Heart right ventricle (tissue), 16 donors: ENCODE results near the gene KRTAP4-8. TPM values are rescaled to one million over a fixed set of nuclear protein-coding genes. Genes with fewer than 3 reads are reported as not detected.
"Not testable (repeated sequence)": the region's sequence is repeated elsewhere in the genome, so short reads cannot be mapped to it uniquely, and the experiment has no call there.

Experiments
- ATAC-seq, 8 donors: fragments of 200-7000 bp; cut with Tn5 transposase; one replicate each; pipeline ENCODE4 v1.9.1; 2020; ENCODE audit warnings: mild to moderate bottlenecking in 8 of 8, moderate library complexity in 8 of 8, moderate number of reproducible peaks in 1 of 8
- DNase-seq, 2 donors: peaks; one replicate each; pipeline ENCODE4 v3.0.0-alpha.2; 2020
- H3K27ac ChIP-seq, 10 donors: fragments of 200-600 bp; sonication (generic) in 2 of 10; one replicate each; pipeline versions ENCODE4 v1.5.0 to v1.8.0; 2020 to 2022; ENCODE audit warnings: mild to moderate bottlenecking in 3 of 10
- H3K27me3 ChIP-seq, 7 donors: fragments of 200-600 bp; one replicate each; pipeline ENCODE4 v1.8.0; 2021 to 2022; ENCODE audit warnings: mild to moderate bottlenecking in 2 of 7
- H3K36me3 ChIP-seq, 9 donors: fragments of 200-600 bp; sonication (generic) in 1 of 9; one replicate each; pipeline versions ENCODE4 v1.5.0 to v1.8.0; 2020 to 2022; ENCODE audit warnings: mild to moderate bottlenecking in 2 of 9
- H3K4me1 ChIP-seq, 9 donors: fragments of 200-600 bp; sonication (generic) in 1 of 9; one replicate each; pipeline versions ENCODE4 v1.5.0 to v1.8.0; 2020 to 2022; ENCODE audit warnings: mild to moderate bottlenecking in 4 of 9
- H3K4me3 ChIP-seq, 10 donors: fragments of 200-600 bp; sonication (generic) in 2 of 10; one replicate each; pipeline versions ENCODE4 v1.5.0 to v1.8.0; 2020 to 2022; ENCODE audit warnings: mild to moderate bottlenecking in 7 of 10, moderate library complexity in 2 of 10
- H3K9me3 ChIP-seq, 11 donors: fragments of 200-600 bp in 10 of 11; sonication (generic) in 2 of 11; one replicate each; pipeline versions ENCODE4 v1.5.0 to v1.8.0; 2013 to 2022; ENCODE audit warnings: mild to moderate bottlenecking in 2 of 11, control low read depth in 1 of 11, moderate library complexity in 1 of 11
- WGBS, 2 donors: extraction: QIAGEN DNeasy Blood & Tissue Kit; methylation state at CpG; one replicate each; pipeline ENCODE4 v1.1.7; 2013; ENCODE audit warnings: inconsistent platforms in 1 of 2; 5-methylcytosine and 5-hydroxymethylcytosine counted together
- intact Hi-C, 10 donors: fragments of 100-400 bp; cut with DNase I; formaldehyde crosslinking; loops; one replicate each; pipeline versions ENCODE4 v1.11.1 to v1.14.2; 2022
- polyA plus RNA-seq, 2 donors: library from polyadenylated mRNA; stranded (reverse); fragments of 200-250 nt; gene quantifications; one replicate each; pipeline ENCODE4 v1.2.3, GENCODE V29; 2013
- total RNA-seq, 10 donors: library from RNA; stranded (reverse); fragmentation: NEBNext Ultra II Directional in 3 of 10; extraction: Animal tissue kit (Norgen Biotek cat#: 25700) in 3 of 10; gene quantifications; one replicate each; pipeline versions ENCODE4 v1.2.1 to v1.2.4, GENCODE V29; 2021 to 2023
- TF ChIP-seq, protein P1 (sequence below), 9 donors: fragments of 200-600 bp; sonication (generic) in 2 of 9; IDR thresholded peaks; one replicate each; pipeline versions ENCODE4 v1.5.0 to v1.8.0; 2021 to 2022; ENCODE audit warnings: antibody characterized with exemption in 9 of 9, mild to moderate bottlenecking in 5 of 9, moderate library complexity in 1 of 9
- donor health status: Arrhythmogenic right ventricular cardiomyopathy.
- donor health status: ischemic (EF 13 %, LVEDD 7.1; RV severe dilation, severe dysfunction).
- donor health status: healthy with polysubstance abuse.
- donor health status: DM: no; HTN: yes; CAD: no.
- donor health status: DM: no; HTN: no; CAD: no.
- donor health status: ischemic (EF 25% LVEDD 6.9; RV normal size, moderate dysfunction).
- donor health status: ischemic (EF 25% LVEDD 5.7; RV mildly dilated, moderate dysfunction).
- donor health status: healthy.
- donor health status: DM: yes; HTN: yes; CAD: no.
- donor health status: Ischemic cardiomyopathy.
- donor health status: ischemic (EF 35%, LVEDD 5.7; RV mildly dilated, moderate dysfunction).
- donor health status: nonischemic (EF 11% LVEDD 7.7; RV severe dilation, severe dysfunction).
- donor health status: DM: yes; HTN: yes; CAD: no.
- donor health status: PGD.
- donor health status: ischemic (EF 29% LVEDD 5.4; RV normal size, mild dysfunction).
- donor health status: nonischemic (EF 23%, LVEDD 6.1; RV moderate dilation, normal function).

KRTAP4-8 gene
- total and polyA plus RNA-seq, 12 donors: not detected

DNA sequence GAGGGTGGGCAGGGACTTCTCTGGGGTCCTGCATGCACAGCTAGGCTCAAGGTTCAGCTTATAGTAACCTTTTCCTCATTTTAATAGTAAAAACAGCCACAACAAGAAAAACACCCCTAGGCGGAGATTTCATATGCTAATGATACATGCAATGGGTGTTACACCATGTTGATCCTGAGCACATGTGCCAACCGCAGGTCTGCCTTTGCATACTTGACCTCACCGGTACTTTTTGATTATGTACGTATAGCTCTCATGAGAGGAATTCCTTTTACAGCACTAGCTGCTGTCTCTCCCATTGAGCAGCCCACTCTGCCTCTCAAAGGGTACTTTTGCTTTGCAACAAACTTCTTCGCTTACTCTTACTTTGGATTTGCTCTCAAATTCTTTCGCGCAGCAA is 1.9 kb downstream of the KRTAP4-8 start:
- WGBS, 2 donors: 79% methylated on average over 7 of the region's 7 CpGs
- no peak for ATAC-seq
- H3K4me3 ChIP-seq: no peak overlapping the region
- peaks cover 0 to 32% (median 12%) of the 10 kb centered on the region in 7 donors for H3K27me3 ChIP-seq
- TF ChIP-seq, protein P1, sequence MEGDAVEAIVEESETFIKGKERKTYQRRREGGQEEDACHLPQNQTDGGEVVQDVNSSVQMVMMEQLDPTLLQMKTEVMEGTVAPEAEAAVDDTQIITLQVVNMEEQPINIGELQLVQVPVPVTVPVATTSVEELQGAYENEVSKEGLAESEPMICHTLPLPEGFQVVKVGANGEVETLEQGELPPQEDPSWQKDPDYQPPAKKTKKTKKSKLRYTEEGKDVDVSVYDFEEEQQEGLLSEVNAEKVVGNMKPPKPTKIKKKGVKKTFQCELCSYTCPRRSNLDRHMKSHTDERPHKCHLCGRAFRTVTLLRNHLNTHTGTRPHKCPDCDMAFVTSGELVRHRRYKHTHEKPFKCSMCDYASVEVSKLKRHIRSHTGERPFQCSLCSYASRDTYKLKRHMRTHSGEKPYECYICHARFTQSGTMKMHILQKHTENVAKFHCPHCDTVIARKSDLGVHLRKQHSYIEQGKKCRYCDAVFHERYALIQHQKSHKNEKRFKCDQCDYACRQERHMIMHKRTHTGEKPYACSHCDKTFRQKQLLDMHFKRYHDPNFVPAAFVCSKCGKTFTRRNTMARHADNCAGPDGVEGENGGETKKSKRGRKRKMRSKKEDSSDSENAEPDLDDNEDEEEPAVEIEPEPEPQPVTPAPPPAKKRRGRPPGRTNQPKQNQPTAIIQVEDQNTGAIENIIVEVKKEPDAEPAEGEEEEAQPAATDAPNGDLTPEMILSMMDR (IDR thresholded peaks at IDR 0.05): no peak
- no peak for DNase-seq
- no peaks in the 10 kb centered on the region for H3K36me3 ChIP-seq
- H3K4me1 ChIP-seq: no peaks in the 10 kb centered on the region
- H3K27ac ChIP-seq: no peak overlapping the region
- intact Hi-C loops: no loop called here
- H3K9me3 ChIP-seq: no peaks in the 10 kb centered on the region

DNA sequence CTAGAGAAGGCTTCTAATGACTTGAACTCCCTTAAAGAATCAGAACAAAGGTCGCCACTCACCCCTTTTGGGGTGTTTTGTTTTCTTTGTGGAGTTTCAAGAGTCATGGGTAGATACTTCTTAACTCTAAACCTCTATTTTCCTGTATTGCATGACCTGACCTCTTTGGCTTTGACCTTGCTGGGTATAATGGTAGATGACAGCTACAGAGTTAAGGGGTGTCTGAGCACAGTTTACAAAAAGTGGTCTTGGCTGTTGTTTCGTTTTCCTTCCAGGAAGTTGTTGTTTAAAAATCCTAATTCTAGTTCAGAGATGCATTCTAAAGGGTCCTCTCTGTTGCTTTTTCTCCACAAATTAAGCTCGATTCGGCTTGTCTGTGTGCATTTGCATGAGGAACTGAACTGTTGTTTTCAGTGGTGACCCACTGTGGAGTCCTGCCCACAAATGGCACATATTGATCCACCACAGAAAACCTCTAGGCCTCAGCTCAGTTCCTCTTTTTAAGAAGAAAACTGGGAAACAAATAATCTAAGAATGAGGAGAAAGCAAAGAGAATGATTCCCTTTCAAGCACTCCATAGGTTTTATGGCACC is 9.1 kb downstream of the KRTAP4-8 start:
- H3K27me3 ChIP-seq, ATAC-seq, DNase-seq, H3K4me1 ChIP-seq, H3K36me3 ChIP-seq, intact Hi-C loops, H3K27ac ChIP-seq, H3K9me3 ChIP-seq, H3K4me3 ChIP-seq: not testable (repeated sequence)
- WGBS, 2 donors: 58% methylated on average over 4 of the region's 4 CpGs

GRCh38 chr17:41084100-41084856 is 13.7 kb downstream of the KRTAP4-8 start, which contains the start of gene KRTAP4-7:
KRTAP4-7 (plus strand) TSS chr17:41084150; CDS start chr17:41084207, 57 bp downstream.
- H3K9me3 ChIP-seq, ATAC-seq, H3K36me3 ChIP-seq, H3K4me3 ChIP-seq, H3K27ac ChIP-seq, H3K4me1 ChIP-seq, DNase-seq: not testable (repeated sequence)
- peaks cover 0 to 16% (median 4%) of the 10 kb centered on the region in 7 donors for H3K27me3 ChIP-seq
- WGBS, 2 donors: 76 to 78% methylated on average over 14 of the region's 14 CpGs
- intact Hi-C loops: loop anchor here in 1 of 10 donors (5.0 kb wide), 1 partner anchor 83 kb away; the partner anchor contains the start of gene KRTAP4-3

GRCh38 chr17:41083427-41083826 is 14.5 kb downstream of the KRTAP4-8 start:
- not testable (repeated sequence) for H3K4me1 ChIP-seq, H3K4me3 ChIP-seq, H3K36me3 ChIP-seq, ATAC-seq, DNase-seq, H3K9me3 ChIP-seq, H3K27ac ChIP-seq
- intact Hi-C loops: loop anchor here in 1 of 10 donors (5.0 kb wide), 1 partner anchor 84 kb away; the partner anchor contains the start of gene KRTAP4-3
- 77 to 78% methylated on average over 2 of the region's 2 CpGs for WGBS, 2 donors
- H3K27me3 ChIP-seq: peaks cover 0 to 23% (median 4%) of the 10 kb centered on the region in 7 donors

DNA sequence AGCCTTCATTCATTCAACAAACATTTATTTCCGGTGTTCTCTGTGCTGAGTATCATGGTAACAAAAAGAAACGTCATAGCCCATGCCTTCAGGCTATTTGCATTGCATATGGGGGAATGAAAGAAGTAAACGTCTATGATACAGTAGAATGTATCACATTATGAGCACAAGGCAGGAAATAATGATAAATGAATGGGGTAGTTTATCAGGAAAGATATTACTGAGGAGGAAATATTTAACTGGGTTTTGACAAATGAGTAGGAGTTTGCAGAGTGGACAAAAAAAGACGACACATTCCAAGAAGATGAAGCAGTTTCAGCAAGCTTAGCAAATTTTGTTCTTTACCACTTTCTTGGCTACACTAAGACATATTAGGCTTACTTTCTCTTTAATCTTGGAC is 15.3 kb downstream of the KRTAP4-8 start:
- WGBS, 2 donors: 58% methylated on average over 4 of the region's 4 CpGs
- TF ChIP-seq, protein P1 (IDR thresholded peaks at IDR 0.05): no peak

More for the DNA sequence above, 15.3 kb downstream of the KRTAP4-8 start:
- DNase-seq (no peak), ATAC-seq (no peak)
- Histone ChIP-seq H3K4me3 (no peak overlapping the region), H3K4me1 (no peaks in the 10 kb centered on the region), H3K9me3 (no peaks in the 10 kb centered on the region), H3K36me3 (no peaks in the 10 kb centered on the region), H3K27ac (no peak overlapping the region), H3K27me3 (peaks cover 0 to 22% (median 5%) of the 10 kb centered on the region in 7 donors)
- intact Hi-C loops: loop anchor here in 1 of 10 donors (5.0 kb wide), 1 partner anchor 85 kb away; the partner anchor contains the start of gene KRTAP4-3
